Activated T-cell treated with anti-CD3 and anti-CD28 coated beads, Interleukin-2, amount 50 U/mL, for 24 hours (primary cell): Measurements from ENCODE around the gene CERS6.
"Not testable (repeated sequence)": the region's sequence is repeated elsewhere in the genome, so short reads cannot be mapped to it uniquely, and the experiment has no call there.

Source experiments
- DNase-seq: peaks from one replicate; pipeline ENCODE4 v3.0.0-alpha.2; 2020
- H3K27ac Mint-ChIP-seq: 2 replicates; pipeline ENCODE4 v1.8.0; 2020; ENCODE audit warnings: mild to moderate bottlenecking, mixed read lengths
- H3K27me3 Mint-ChIP-seq: 2 replicates; pipeline ENCODE4 v1.8.0; 2020; ENCODE audit warnings: mixed read lengths
- H3K36me3 Mint-ChIP-seq: 2 replicates; pipeline ENCODE4 v1.8.0; 2020; ENCODE audit warnings: low read depth, mixed read lengths
- H3K4me1 Mint-ChIP-seq: 2 replicates; pipeline ENCODE4 v1.8.0; 2020; ENCODE audit warnings: low read depth, mixed read lengths
- H3K4me3 Mint-ChIP-seq: 2 replicates; pipeline ENCODE4 v1.8.0; 2020; ENCODE audit warnings: mild to moderate bottlenecking, moderate library complexity, mixed read lengths
- H3K9me3 Mint-ChIP-seq: 2 replicates; pipeline ENCODE4 v1.8.0; 2020; ENCODE audit warnings: mixed read lengths

The CERS6 gene

GRCh38 chr2:168491728-168492127 lies 35.7 kb downstream of the CERS6 start:
- peaks cover 70% of the 10 kb centered on the region for H3K4me1 Mint-ChIP-seq
- peak overlapping the region; percentile 37 for H3K27ac Mint-ChIP-seq
- peaks cover 25% of the 10 kb centered on the region for H3K36me3 Mint-ChIP-seq
- H3K4me3 Mint-ChIP-seq, result peak overlapping the region; percentile 71
- not testable (repeated sequence) for H3K27me3 Mint-ChIP-seq, H3K9me3 Mint-ChIP-seq, DNase-seq

GRCh38 chr2:168493219-168493618 lies 37.1 kb downstream of the CERS6 start:
- not testable (repeated sequence) for H3K9me3 Mint-ChIP-seq, H3K27ac Mint-ChIP-seq, DNase-seq, H3K27me3 Mint-ChIP-seq, H3K4me3 Mint-ChIP-seq
- H3K4me1 Mint-ChIP-seq, result peaks cover 82% of the 10 kb centered on the region
- H3K36me3 Mint-ChIP-seq, result peaks cover 24% of the 10 kb centered on the region

GRCh38 chr2:168494190-168494711 lies 38.2 kb downstream of the CERS6 start:
- Mint-ChIP-seq H3K9me3 (peaks cover 5% of the 10 kb centered on the region), H3K4me3 (no peak overlapping the region), H3K4me1 (peaks cover 80% of the 10 kb centered on the region), H3K27me3 (no peaks in the 10 kb centered on the region), H3K27ac (no peak overlapping the region), H3K36me3 (peaks cover 28% of the 10 kb centered on the region)
- no peak for DNase-seq

- H3K4me3 Mint-ChIP-seq, result no peak overlapping the region
Observed at GRCh38 chr2:168495524-168495923, 39.5 kb downstream of the CERS6 start.

GRCh38 chr2:168496906-168497305 lies 40.8 kb downstream of the CERS6 start:
- no peak overlapping the region for H3K27ac Mint-ChIP-seq
- H3K36me3 Mint-ChIP-seq, result peaks cover 27% of the 10 kb centered on the region
- H3K4me3 Mint-ChIP-seq, result no peak overlapping the region
- H3K27me3 Mint-ChIP-seq, result no peaks in the 10 kb centered on the region
- H3K4me1 Mint-ChIP-seq, result peaks cover 55% of the 10 kb centered on the region
- H3K9me3 Mint-ChIP-seq, result peaks cover 5% of the 10 kb centered on the region
- DNase-seq, result no peak

More at GRCh38 chr2:168495524-168495923, 39.5 kb downstream of the CERS6 start:
- Mint-ChIP-seq H3K27me3 (no peaks in the 10 kb centered on the region), H3K4me1 (peaks cover 68% of the 10 kb centered on the region), H3K36me3 (peaks cover 28% of the 10 kb centered on the region), H3K9me3 (peaks cover 5% of the 10 kb centered on the region), H3K27ac (peak overlapping the region; percentile 42)
- DNase-seq, result no peak

- Mint-ChIP-seq H3K4me3 (no peak overlapping the region), H3K4me1 (peaks cover 57% of the 10 kb centered on the region), H3K36me3 (peaks cover 29% of the 10 kb centered on the region), H3K27ac (no peak overlapping the region), H3K27me3 (no peaks in the 10 kb centered on the region), H3K9me3 (peaks cover 9% of the 10 kb centered on the region)
- DNase-seq, result no peak
Observed at GRCh38 chr2:168499500-168499899, 43.4 kb downstream of the CERS6 start.

- Mint-ChIP-seq H3K4me3 (no peak overlapping the region), H3K4me1 (peaks cover 50% of the 10 kb centered on the region), H3K36me3 (peaks cover 23% of the 10 kb centered on the region), H3K27ac (no peak overlapping the region), H3K9me3 (peaks cover 9% of the 10 kb centered on the region), H3K27me3 (no peaks in the 10 kb centered on the region)
- DNase-seq, result no peak
Observed at GRCh38 chr2:168500516-168500915, 44.4 kb downstream of the CERS6 start.

GRCh38 chr2:168501466-168502065 lies 45.5 kb downstream of the CERS6 start:
- H3K36me3 Mint-ChIP-seq, result peaks cover 18% of the 10 kb centered on the region
- no peak for DNase-seq
- H3K27ac Mint-ChIP-seq, result no peak overlapping the region

GRCh38 chr2:168502852-168503251 lies 46.8 kb downstream of the CERS6 start:
- not testable (repeated sequence) for DNase-seq, H3K27ac Mint-ChIP-seq, H3K4me3 Mint-ChIP-seq, H3K9me3 Mint-ChIP-seq, H3K27me3 Mint-ChIP-seq
- peaks cover 42% of the 10 kb centered on the region for H3K4me1 Mint-ChIP-seq
- H3K36me3 Mint-ChIP-seq, result peaks cover 16% of the 10 kb centered on the region

More at GRCh38 chr2:168501466-168502065, 45.5 kb downstream of the CERS6 start:
- peaks cover 45% of the 10 kb centered on the region for H3K4me1 Mint-ChIP-seq
- H3K4me3 Mint-ChIP-seq, result no peak overlapping the region
- peaks cover 9% of the 10 kb centered on the region for H3K9me3 Mint-ChIP-seq
- H3K27me3 Mint-ChIP-seq, result no peaks in the 10 kb centered on the region

GRCh38 chr2:168503901-168504300 lies 47.8 kb downstream of the CERS6 start:
- H3K27ac Mint-ChIP-seq, result no peak overlapping the region
- H3K9me3 Mint-ChIP-seq, result peaks cover 9% of the 10 kb centered on the region
- no peak overlapping the region for H3K4me3 Mint-ChIP-seq
- DNase-seq, result no peak
- H3K27me3 Mint-ChIP-seq, result no peaks in the 10 kb centered on the region
- H3K4me1 Mint-ChIP-seq, result peaks cover 41% of the 10 kb centered on the region
- peaks cover 17% of the 10 kb centered on the region for H3K36me3 Mint-ChIP-seq

GRCh38 chr2:168504323-168504722 lies 48.3 kb downstream of the CERS6 start:
- Mint-ChIP-seq H3K27me3 (no peaks in the 10 kb centered on the region), H3K27ac (no peak overlapping the region), H3K36me3 (peaks cover 15% of the 10 kb centered on the region), H3K4me1 (peaks cover 41% of the 10 kb centered on the region), H3K4me3 (no peak overlapping the region), H3K9me3 (peaks cover 9% of the 10 kb centered on the region)
- DNase-seq, result no peak

- H3K27ac Mint-ChIP-seq, result no peak overlapping the region
- no peaks in the 10 kb centered on the region for H3K9me3 Mint-ChIP-seq
- H3K4me1 Mint-ChIP-seq, result peaks cover 43% of the 10 kb centered on the region
Observed at GRCh38 chr2:168510125-168510756, 54.2 kb downstream of the CERS6 start.

GRCh38 chr2:168514692-168515091 lies 58.6 kb downstream of the CERS6 start:
- H3K4me1 Mint-ChIP-seq, result peaks cover 48% of the 10 kb centered on the region

More at GRCh38 chr2:168510125-168510756, 54.2 kb downstream of the CERS6 start:
- Mint-ChIP-seq H3K4me3 (no peak overlapping the region), H3K27me3 (no peaks in the 10 kb centered on the region), H3K36me3 (peaks cover 8% of the 10 kb centered on the region)
- no peak for DNase-seq

GRCh38 chr2:168515502-168515901 lies 59.4 kb downstream of the CERS6 start:
- no peak for DNase-seq
- Mint-ChIP-seq H3K36me3 (peaks cover 7% of the 10 kb centered on the region), H3K9me3 (no peaks in the 10 kb centered on the region), H3K27ac (no peak overlapping the region), H3K4me1 (peaks cover 54% of the 10 kb centered on the region), H3K4me3 (no peak overlapping the region), H3K27me3 (no peaks in the 10 kb centered on the region)

More at GRCh38 chr2:168514692-168515091, 58.6 kb downstream of the CERS6 start:
- Mint-ChIP-seq H3K27me3 (no peaks in the 10 kb centered on the region), H3K9me3 (no peaks in the 10 kb centered on the region), H3K4me3 (no peak overlapping the region), H3K36me3 (peaks cover 7% of the 10 kb centered on the region), H3K27ac (no peak overlapping the region)
- DNase-seq, result no peak

- H3K27ac Mint-ChIP-seq, result no peak overlapping the region
- no peaks in the 10 kb centered on the region for H3K27me3 Mint-ChIP-seq
- no peak for DNase-seq
- peaks cover 61% of the 10 kb centered on the region for H3K4me1 Mint-ChIP-seq
- no peaks in the 10 kb centered on the region for H3K9me3 Mint-ChIP-seq
- no peak overlapping the region for H3K4me3 Mint-ChIP-seq
- peaks cover 6% of the 10 kb centered on the region for H3K36me3 Mint-ChIP-seq
Observed at GRCh38 chr2:168517816-168518215, 61.7 kb downstream of the CERS6 start.
